Neuron (in vitro differentiated cells): ENCODE results near the gene RARS2.
"Not testable (repeated sequence)": the region's sequence is repeated elsewhere in the genome, so short reads cannot be mapped to it uniquely, and the experiment has no call there.

ENCODE experiments used
- H2AFZ ChIP-seq: one replicate; pipeline ENCODE4 v1.6.1; 2013; ENCODE audit warnings: low read depth, mild to moderate bottlenecking, inconsistent platforms, low read length, moderate library complexity
- H3K27me3 ChIP-seq: one replicate; pipeline ENCODE4 v1.6.1; 2013; ENCODE audit warnings: low read length; ENCODE audit not compliant: insufficient read depth
- H3K36me3 ChIP-seq: one replicate; pipeline ENCODE4 v1.6.1; 2013; ENCODE audit warnings: low read length; ENCODE audit not compliant: insufficient read depth
- H3K4me1 ChIP-seq: one replicate; pipeline ENCODE4 v1.6.1; 2013; ENCODE audit warnings: low read length; ENCODE audit not compliant: insufficient read depth
- H3K4me3 ChIP-seq: 2 replicates; pipeline ENCODE4 v1.5.1; 2013; ENCODE audit warnings: mild to moderate bottlenecking, low read length, moderate library complexity
- H3K9me3 ChIP-seq: one replicate; pipeline ENCODE4 v1.6.1; 2013; ENCODE audit warnings: low read length

Gene RARS2

DNA sequence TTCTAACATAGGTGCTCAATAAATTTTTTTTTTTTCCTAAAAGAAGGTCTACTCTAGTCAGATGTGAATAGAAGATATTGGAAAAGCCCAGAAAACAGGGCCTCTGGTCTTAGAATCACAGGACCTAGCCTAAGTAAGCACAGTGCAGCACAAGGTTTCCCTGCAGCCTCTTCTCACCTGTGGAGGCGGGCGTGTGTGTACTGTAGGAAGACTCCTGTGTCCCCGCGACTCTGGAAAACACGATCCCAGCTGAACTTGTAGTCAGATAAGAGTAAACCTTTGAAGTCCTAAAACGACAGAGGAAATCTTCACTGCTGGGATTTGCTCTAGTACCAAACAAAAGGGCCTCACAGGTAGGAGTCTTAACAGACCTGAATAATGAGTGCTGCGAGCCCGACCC lies 71.3 kb downstream of the RARS2 start:
- Histone ChIP-seq H2AFZ (no peak overlapping the region), H3K27me3 (no peaks in the 10 kb centered on the region), H3K4me1 (no peaks in the 10 kb centered on the region), H3K36me3 (peaks cover 76% of the 10 kb centered on the region), H3K4me3 (no peak overlapping the region), H3K9me3 (no peaks in the 10 kb centered on the region)

DNA sequence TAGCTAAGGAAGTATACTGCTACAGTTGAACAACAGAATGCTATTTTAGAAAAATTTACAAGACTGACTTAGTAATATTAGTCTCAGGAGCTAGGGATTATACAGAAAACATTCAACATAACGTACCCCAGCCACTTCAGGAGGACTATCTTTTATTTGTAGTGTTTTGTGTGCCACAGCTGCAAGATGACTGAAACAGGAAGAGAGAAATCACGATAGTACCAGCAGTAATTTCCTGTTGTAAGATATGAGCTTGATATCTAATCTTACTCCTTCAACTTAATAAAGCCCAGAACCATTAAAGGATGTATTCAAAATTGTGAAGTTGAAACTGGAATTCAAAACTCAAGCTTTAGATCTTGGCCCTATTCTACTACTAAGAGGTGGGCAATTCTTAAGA lies 75.0 kb downstream of the RARS2 start:
- peaks cover 87% of the 10 kb centered on the region for H3K36me3 ChIP-seq
- H3K4me1 ChIP-seq = no peaks in the 10 kb centered on the region
- H2AFZ ChIP-seq = no peak overlapping the region
- H3K27me3 ChIP-seq = no peaks in the 10 kb centered on the region
- H3K9me3 ChIP-seq = no peaks in the 10 kb centered on the region
- no peak overlapping the region for H3K4me3 ChIP-seq

DNA sequence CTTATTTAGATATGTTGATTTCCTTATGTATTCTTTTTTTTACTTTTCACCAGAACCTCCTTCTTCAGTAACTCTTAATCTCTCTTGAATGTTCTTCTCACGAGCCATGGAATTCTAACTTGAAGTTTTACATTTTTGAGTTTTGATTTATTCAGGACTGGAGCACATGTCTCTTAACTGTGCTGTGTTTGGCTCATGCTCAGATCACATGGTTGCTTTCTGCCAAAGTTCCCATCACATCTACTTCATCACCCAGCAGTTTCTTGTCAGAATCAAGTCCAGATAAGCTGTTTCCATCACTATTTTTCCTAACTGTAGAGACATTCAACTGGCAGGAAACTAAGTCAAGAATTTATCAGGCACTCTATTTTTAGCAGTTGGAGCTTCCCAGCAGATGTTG lies 85.3 kb downstream of the RARS2 start:
- Histone ChIP-seq H3K27me3 (no peaks in the 10 kb centered on the region), H3K4me1 (no peaks in the 10 kb centered on the region), H3K9me3 (no peaks in the 10 kb centered on the region), H2AFZ (no peak overlapping the region), H3K4me3 (no peak overlapping the region), H3K36me3 (peaks cover 32% of the 10 kb centered on the region)

DNA sequence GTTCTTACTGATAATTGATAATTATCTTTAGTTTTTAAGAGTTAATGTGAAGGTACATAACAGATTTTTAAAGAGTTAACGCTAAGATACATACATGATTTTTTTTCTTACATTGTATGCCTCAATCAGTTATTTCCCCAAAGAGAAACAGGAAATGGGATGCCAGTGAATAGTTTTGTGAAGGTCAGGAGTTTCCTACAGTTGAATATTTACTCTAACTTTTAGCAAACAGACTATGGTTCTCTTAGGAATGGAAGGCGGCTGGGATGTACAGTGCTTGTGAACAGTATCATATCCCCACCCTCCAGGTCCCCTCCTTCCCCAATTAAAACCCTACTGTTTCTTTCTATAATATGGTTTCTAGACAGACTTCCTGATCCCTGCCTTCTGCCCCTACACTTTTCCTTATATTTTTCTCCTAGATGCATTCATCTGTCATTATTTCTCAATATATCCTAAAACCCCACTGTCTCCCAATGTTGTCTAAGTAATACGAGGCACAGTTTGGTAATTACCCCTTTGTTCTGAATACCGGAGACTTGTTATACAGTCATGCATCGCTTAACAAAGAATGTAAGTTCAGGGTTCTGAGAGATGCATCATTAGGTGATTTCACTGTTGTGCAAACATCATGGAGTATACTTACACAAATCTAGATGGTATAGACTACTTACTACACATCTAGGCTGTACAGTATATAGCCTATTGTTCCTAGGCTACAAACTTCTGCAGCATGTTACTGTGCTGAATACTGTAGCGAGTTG lies 87.8 kb downstream of the RARS2 start:
- no peak overlapping the region for H3K4me3 ChIP-seq
- H3K9me3 ChIP-seq = no peaks in the 10 kb centered on the region
- H3K36me3 ChIP-seq = peaks cover 19% of the 10 kb centered on the region
- no peaks in the 10 kb centered on the region for H3K27me3 ChIP-seq
- H2AFZ ChIP-seq = no peak overlapping the region
- no peaks in the 10 kb centered on the region for H3K4me1 ChIP-seq

DNA sequence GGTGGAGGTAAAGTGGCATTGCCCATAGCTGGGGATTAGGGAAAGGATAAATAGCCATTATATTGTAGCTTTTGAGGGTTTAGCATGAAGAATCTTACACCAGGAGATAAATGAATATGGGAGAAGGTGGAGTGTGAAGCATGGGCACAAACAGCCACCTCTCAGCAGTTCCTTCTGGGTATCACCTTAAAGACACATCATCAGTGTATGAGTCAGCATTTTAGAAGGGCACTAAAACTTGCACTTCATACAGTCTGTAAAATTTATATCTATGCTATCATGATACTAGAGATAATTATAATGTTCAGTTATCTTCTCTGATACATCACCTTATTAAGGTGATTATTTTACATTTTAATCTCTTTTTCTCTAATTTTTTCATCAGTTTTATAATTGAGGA lies 91.7 kb downstream of the RARS2 start:
- Histone ChIP-seq H3K4me1 (no peaks in the 10 kb centered on the region), H3K27me3 (no peaks in the 10 kb centered on the region), H3K4me3 (no peak overlapping the region), H3K36me3 (peaks cover 13% of the 10 kb centered on the region), H3K9me3 (no peaks in the 10 kb centered on the region), H2AFZ (no peak overlapping the region)

DNA sequence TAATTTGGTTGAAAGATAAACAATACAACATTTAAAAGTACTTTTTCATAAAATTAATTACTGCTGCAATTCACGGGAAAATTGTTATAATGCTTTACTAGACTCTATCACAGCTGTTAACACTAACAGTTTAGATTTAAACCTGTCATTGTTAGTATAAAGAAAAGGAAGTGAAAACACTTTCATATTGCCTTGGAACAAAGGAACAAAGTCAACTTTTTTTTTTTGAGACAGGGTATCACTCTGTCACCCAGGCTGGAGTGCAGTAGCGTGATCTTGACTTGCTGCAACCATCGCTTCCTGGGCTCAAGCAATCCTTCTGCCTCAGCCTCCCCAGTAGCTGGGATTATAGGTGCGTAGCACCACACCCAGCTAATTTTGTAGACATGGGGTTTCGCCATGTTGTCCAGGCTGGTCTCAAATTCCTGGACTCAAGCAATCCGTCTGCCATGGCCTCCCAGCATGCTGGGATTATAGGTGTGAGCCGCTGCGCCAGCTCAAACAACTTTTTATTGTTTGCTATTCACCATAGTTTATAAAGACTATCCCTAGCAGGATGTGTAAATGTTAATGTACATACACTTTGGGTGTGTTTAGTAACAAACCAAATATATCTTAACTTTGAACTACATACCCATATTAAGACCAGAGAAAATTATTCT lies 94.9 kb downstream of the RARS2 start:
- H3K4me3 ChIP-seq = no peak overlapping the region
- H2AFZ ChIP-seq = no peak overlapping the region
- no peaks in the 10 kb centered on the region for H3K27me3 ChIP-seq
- H3K9me3 ChIP-seq = no peaks in the 10 kb centered on the region
- H3K36me3 ChIP-seq = peaks cover 8% of the 10 kb centered on the region
- H3K4me1 ChIP-seq = no peaks in the 10 kb centered on the region

DNA sequence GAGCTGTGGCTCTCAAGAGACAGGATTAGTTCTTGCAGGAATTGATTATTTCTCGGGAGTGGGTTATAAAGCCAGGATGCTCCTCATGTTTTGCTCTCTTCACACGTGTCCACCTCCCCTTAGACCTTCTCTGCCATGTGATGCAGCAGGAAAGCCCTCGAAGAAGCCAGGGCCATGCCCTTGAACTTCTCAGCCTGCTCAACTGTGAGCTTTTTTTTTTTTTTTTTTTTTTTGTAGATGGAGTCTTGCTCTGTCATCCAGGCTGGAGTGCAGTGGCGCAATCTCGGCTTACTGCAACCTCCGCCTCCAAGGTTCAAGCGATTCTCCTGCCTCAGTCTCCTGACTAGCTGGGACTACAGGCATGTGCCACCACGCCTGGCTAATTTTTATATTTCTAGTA lies 100.5 kb downstream of the RARS2 start:
- H3K4me3 ChIP-seq, H3K4me1 ChIP-seq, H2AFZ ChIP-seq, H3K9me3 ChIP-seq, H3K36me3 ChIP-seq, H3K27me3 ChIP-seq: not testable (repeated sequence)

DNA sequence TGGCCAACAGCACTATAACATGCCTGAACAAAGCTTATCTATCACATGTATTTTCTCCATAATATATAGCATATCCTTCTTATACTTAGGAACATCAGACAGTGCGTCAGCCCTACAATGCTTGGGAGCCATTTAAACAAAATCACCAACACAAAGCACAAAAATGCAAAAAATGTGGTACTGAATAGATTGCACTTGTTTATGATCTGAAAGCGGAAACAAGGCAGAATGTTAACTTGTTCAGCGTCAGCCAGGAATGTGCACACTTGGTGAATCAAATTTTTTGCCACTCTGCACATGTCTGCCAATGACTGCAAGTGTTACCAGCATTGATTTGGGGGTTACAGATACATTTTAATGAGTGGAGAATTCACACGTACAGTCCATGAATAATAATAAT lies 102.2 kb downstream of the RARS2 start:
- peaks cover 3% of the 10 kb centered on the region for H3K36me3 ChIP-seq
- peaks cover 7% of the 10 kb centered on the region for H3K9me3 ChIP-seq
- no peaks in the 10 kb centered on the region for H3K27me3 ChIP-seq
- no peak overlapping the region for H2AFZ ChIP-seq
- no peak overlapping the region for H3K4me3 ChIP-seq
- peaks cover 8% of the 10 kb centered on the region for H3K4me1 ChIP-seq

DNA sequence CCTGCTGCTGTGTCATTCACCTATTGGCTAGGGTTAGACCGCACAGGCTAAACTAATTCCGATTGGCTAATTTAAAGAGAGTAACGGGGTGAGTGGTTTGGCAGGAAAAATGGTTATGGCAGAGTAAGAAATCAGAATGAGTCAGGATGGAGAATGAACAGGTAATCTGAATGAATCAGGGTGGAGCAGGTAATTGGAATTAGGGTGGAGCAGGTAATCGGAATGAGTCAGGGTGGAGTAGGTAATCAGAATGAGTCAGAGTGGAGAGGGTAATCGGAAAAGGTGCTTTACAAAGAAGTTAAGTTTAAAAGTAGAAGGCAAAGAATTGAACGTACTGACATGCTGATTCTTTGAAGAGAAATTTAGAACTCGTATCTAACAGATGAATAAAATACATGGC lies 105.3 kb downstream of the RARS2 start:
- Histone ChIP-seq H3K27me3 (no peaks in the 10 kb centered on the region), H3K4me3 (no peak overlapping the region), H3K9me3 (peaks cover 7% of the 10 kb centered on the region), H2AFZ (no peak overlapping the region), H3K4me1 (peaks cover 8% of the 10 kb centered on the region), H3K36me3 (no peaks in the 10 kb centered on the region)

DNA sequence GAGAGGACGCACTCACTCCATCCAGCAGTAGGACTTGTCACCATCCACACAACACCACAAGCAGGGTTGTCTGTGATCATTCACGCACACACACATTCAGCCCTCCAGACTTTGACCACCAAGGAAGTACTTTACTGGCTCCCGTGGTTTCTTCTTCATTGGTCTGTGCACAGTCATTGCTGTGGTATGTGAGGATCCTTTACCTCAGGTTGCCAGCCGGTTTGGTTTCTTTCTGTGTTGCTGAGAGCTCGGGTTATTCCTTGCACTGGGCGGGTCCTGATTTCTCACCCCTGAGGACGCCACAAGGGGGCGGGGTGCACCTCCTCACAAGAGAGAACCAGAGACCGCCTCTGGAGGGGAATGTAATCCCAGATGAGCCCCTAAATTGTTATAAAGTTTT lies 105.9 kb downstream of the RARS2 start:
- Histone ChIP-seq H3K27me3 (no peaks in the 10 kb centered on the region), H3K36me3 (no peaks in the 10 kb centered on the region), H3K9me3 (peaks cover 7% of the 10 kb centered on the region), H2AFZ (no peak overlapping the region), H3K4me1 (peaks cover 8% of the 10 kb centered on the region), H3K4me3 (no peak overlapping the region)

DNA sequence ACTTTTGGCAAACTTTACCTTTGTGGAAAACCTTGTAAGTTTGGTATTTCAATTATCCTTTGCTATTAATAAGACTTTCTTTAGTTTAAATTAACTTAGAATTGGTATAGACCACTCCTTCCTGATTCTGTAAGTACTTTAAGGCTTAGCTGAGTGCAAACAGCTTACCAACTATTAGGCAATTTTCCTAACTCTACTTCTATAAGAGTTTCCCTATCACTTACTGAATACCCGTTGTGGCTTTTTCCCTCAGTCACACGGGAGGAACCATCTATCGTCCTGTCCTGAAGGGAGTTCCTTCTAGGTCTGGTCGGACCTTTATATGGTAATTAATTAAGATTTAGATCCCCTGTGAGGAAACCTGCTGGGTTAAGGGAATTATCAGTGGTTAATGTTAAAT lies 107.4 kb downstream of the RARS2 start:
- peaks cover 4% of the 10 kb centered on the region for H3K36me3 ChIP-seq
- H2AFZ ChIP-seq = no peak overlapping the region
- peaks cover 7% of the 10 kb centered on the region for H3K9me3 ChIP-seq
- no peak overlapping the region for H3K4me3 ChIP-seq
- peaks cover 2% of the 10 kb centered on the region for H3K4me1 ChIP-seq
- H3K27me3 ChIP-seq = no peaks in the 10 kb centered on the region

DNA sequence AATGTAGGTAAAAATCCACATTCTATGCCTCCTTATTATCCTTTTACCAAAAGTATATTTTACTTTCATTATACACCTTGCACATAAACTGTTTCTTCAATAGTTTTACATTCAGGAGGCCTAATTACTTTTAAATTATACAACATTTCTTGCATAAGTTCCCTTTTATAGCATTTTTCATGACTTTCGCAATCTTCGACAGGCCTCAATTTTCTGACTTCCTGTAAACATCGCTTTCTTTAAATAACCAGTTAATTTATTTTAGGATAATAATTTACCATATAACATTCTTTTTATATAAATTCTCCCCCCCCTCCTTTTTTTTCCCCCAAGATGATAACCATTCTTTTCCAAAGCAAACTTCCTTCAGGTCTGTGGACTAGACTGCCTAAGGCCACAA lies 107.9 kb downstream of the RARS2 start:
- H3K27me3 ChIP-seq = no peaks in the 10 kb centered on the region
- peaks cover 4% of the 10 kb centered on the region for H3K36me3 ChIP-seq
- H3K9me3 ChIP-seq = peaks cover 7% of the 10 kb centered on the region
- H3K4me1 ChIP-seq = no peaks in the 10 kb centered on the region
- H2AFZ ChIP-seq = no peak overlapping the region
- no peak overlapping the region for H3K4me3 ChIP-seq

DNA sequence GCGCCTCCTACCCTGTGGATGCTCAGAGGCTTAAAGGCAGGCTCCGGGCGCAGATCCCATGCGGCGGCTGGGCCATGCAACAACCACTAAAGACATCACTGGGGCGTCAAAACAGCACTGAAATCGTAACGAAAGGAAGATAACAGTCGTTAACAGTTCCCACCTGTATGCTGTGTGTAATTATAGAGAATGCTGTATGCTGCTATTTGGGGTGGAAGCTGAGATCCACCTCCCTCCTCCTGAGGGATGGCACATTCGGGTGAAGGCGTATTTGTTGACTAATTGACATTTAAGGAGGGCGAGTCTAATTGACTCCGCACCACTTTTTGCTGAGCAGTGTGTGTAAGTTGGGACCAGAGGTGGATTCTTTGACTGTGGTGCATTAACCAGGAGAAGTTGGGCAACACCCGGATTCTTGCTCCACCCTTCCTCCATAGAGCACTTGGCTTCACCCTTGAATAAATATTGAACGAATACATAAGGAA lies 116.3 kb downstream of the RARS2 start:
- peak overlapping the region; percentile 90 for H2AFZ ChIP-seq
- peak overlapping the region; percentile 95 for H3K4me3 ChIP-seq
- H3K36me3 ChIP-seq = peaks cover 4% of the 10 kb centered on the region
- no peaks in the 10 kb centered on the region for H3K9me3 ChIP-seq
- H3K27me3 ChIP-seq = no peaks in the 10 kb centered on the region
- peaks cover 9% of the 10 kb centered on the region for H3K4me1 ChIP-seq
